Kasumi-1 (cell line): ENCODE data around the gene RPS6KA2.

ENCODE experiments used
- DNase-seq, 2 experiments: peaks; one replicate each; lab custom pipeline; 2025; lab: John Stamatoyannopoulos, UW

Gene RPS6KA2

DNA sequence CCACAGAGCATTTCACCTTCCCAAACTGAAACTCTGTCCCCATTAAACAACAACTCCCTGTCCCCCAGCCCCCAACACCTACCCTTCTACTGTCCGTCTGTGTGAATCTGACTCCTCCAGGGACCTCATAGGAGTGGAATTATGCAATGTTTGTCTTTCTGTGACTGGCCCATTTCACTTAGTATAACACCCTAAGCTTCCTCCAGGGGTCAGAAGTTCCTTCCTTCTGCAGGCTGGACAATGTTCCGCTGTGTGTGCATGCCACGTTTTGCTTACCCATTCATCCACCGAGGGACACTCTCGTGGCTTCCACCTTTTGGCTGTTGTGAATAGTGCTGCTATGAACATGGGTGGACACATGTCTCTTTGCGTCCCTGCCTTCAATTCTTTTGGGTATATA, 206.7 kb downstream of the RPS6KA2 start:
- DNase-seq, result peak; percentile 24 to 32

DNA sequence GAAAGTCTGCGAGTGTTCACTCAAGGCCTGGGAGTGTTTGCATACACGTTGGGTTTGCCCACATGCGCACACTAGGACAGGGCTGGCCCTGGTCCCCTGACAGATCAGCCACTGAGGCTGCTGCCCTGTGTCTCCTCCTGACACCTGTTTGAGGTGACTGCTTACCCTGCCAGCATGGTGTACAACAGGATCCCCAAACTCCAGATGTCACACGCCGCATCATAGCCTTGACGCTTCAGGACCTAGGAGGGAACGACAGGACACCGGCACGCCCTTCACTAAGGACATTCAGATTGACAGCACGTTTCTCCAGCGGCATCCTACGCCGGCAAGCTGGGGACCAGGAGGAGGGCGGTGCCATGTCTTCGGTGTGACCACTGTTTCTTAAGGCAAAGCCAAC, 207.3 kb downstream of the RPS6KA2 start:
- DNase-seq, result no peak

DNA sequence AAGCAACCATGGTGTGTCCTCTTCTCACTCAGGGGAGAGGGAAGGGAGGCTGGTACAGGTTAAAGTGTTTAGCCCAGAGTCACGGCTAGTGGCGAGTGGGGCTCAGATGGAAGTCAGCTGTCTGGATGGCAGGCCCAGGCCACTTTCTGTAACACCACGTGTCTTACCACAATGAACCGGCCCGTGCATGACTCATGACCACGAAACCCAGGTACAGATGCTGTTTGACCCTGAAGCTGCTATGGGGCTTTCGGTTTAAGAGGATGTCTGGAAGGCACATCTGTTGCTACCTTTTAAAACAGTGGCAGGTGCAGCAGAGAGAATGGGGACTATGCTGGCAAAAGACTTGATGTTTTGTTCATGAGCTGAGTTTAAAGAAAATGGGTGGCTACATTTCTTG, 207.8 kb downstream of the RPS6KA2 start:
- no peak for DNase-seq

DNA sequence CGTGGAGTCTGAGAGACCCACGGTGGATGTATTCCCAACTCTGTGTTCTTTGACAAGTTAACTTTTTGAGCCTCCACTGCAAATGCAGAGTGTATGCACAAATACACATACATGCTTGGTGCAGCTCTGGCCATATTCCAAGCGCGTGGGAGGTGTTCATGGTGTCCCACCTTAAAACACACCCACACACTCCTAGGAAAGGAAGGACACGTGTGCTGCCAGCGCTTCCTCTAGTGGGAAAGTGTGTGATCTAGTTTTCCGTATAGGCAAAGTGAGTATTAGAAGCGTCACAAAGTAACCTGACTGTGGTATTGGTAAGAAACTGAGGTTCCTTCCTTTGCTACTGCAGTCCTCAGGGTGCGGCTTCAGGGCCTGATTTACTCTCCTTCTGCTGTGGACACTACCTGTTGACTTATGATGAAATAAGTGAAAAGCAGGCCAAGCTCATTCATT, 208.3 kb downstream of the RPS6KA2 start:
- no peak for DNase-seq

DNA sequence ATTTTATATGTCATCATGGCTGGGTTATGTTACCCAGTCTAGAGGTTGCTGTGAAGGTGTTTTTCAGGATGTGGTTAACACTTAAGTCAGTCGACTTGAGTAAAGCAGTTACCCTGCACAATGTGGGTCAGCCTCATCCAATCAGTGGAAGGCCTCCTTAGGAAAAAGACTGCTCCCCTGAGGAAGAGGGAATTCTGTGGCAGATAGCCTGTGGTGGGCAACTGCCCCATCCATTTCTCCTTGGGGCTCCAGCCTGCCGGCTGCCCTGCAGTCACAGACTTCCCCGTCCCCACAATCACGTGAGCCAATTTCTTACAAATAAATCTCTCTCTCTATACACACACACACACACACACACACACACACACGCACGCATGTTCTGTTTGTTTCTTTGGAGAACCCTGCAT, 209.8 kb downstream of the RPS6KA2 start:
- no peak for DNase-seq

DNA sequence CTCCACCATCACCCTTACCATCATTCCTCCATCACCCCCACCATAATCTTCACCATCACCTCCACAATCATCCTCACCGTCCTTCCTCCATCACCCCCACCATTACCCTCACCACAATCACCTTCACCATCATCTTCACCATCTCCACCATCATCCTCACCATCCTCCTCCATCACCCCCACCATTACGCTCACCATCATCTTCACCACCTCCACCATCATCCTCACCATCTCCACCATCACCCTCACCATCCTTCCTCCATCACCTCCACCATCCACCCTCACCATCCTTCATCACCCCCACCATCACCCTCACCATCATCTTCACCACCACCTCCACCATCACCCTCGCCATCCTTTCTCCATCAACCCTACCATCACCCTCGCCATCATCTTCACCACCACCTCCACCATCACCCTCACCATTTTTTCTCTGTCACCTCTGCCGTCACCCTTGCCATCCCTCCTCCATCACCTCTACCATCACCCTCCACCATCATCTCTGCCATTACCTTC, 211.2 kb downstream of the RPS6KA2 start:
- no peak for DNase-seq

DNA sequence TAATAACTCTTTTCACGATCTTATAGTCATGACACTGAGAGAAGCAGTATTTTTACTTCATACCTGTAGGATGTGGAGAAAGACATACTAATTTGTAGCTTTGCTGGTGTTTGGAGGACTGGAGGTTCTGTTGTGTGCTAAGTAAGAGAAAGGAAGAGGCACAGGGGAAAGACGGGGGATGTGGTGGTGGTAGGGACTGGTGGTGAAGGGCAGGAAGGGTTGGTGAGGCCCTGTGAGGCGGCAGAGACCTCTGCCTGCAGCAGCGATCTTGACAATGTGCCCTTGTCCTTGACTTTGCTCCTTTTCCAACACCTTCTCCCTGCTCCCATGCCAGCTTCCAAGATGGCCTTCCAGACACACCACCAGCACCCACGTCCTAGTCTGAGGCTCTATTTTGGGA, 211.7 kb downstream of the RPS6KA2 start:
- no peak for DNase-seq

DNA sequence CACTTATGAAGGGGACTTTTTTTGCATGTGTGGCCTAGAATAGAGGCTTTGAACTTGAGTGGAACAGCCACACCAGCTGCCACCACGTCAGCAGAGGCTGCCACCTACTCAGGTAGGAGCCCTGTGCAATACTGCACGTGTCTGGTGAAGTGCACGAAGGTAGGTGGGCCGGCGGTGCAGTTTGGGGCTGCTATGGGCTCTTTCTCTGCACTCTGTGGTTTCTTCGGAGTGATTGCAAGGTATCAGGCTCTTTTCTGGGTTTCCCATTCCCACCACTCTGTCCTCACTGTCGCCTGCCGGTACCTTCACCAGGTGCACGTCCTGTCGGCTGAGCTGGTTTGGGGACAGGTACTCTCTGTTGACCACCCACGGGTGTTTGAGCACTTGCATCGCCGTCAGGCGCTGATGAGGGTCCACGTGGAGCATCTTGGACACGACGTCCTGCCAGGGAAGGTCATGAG, 213.5 kb downstream of the RPS6KA2 start:
- DNase-seq, result no peak

DNA sequence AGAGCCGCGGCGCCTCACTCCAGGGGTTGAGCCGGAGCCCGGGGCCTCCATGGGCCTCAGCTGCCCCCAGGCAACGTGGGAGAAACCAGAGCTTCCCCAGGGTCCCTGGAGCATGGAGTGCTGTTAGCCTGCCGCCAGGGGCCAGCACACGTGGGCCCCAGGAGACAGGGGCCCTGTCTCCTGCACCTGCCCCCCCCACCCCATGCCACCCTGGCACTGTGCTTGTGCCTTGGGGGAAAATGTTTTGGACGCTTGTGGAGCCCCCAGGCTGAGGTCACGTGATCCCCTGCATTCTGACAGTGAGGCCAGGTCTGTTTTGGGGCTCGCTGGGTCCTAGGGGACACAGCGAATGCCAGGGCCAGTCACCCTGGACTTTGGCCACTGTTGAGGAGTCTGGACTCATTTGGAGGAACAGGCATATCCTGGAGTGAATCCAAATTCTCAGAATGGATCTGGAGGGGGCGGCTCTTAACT, 214.1 kb downstream of the RPS6KA2 start:
- no peak for DNase-seq

DNA sequence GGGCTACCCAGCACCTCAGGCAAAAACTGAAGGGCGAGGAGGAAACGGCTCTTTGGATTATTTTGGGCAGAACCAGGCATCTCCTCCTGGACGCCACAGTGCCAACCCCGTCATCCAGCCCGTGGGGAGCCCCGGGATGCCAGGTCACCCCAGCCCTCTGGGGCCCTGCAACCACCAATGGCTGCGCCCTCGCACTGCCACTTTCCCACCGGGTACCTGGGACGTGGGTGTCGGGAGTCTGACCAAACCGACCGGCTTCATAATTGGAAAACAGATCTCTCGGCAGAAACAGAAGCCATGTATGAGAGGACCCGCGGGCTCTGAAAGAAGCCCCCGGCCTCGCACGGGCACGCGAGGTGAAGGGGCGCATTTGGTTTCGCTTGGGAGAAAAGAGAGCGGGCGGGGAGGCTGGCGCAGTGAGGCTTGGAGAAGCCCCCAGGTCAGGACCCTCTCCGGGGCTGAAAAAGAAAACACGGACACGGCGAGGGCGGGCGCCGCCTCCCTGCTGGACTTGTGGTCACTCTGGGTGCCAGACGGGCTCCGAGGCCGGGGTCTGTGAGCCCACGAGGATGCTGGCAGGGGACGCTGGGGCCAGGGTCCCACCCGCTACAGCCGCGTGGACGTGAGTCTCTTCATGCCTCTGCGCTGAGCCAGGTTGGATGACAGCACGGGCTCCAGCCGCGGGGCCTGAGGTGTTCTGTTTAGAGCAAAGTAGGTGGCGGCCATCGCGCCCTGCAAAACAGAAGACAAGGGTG, 214.7 kb downstream of the RPS6KA2 start:
- DNase-seq, result no peak

DNA sequence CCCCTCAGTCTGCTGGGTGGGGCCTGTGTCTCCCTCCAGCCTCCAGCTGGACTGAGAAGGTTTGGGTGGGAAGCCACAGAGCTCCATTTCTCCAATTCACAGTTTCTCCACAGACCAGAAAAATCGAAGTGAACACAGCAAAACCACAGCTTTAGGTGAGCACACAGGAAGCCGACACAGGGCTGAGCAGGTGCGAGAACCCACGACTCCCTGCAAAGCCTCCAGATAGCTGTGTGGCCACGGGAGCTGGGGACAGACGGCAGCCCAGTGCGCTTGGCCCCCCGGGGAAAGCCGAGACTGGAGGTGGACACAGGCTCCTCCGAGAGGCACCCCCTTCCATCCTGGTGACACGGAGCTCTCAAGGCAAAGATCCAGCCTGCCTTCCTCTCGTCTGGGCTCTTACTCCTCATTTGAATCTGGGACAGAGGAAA, 215.3 kb downstream of the RPS6KA2 start:
- no peak for DNase-seq

DNA sequence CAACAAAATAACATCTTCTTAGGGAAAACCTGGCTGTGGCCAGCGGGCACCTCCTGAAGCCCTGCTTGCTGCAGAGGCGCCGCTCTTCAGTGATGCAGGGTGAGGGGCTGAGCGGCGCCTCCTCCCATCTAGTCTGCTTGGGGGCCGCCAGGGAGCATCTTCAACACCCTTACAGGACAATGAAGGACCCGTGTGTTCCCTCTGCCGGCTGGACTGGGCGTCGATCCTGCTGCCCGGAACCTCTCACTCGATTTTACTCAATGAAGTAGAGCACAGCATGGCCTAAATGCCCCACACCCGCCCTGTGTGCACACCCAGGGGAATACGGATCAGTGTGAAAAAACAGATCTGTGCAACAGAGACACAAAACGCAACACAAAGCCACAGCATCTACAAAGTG, 215.8 kb downstream of the RPS6KA2 start:
- no peak for DNase-seq

DNA sequence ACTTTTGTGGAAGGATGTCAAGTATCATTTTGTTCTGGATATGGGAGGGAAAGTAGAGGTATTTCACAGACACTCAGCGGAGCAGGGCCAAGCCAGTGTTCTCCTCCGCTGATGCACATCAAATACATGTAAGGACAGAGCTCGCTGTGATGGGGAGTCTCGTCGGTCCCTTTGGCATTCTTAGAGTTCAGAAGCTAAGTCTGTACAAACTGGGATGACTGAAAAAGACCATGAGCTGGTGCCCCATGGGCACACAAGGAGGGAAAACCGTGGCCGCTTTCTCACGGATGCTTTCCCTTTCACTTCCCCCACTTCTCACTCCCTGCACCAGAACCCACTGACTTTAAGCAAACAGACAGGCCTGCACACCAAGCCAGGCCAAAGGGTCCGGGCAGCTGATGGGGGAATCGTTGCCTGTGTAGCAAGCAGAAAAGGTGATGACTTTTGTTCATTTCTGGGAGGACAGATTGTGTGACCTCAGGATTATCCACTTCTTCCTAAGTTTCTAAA, 216.6 kb downstream of the RPS6KA2 start:
- no peak for DNase-seq

DNA sequence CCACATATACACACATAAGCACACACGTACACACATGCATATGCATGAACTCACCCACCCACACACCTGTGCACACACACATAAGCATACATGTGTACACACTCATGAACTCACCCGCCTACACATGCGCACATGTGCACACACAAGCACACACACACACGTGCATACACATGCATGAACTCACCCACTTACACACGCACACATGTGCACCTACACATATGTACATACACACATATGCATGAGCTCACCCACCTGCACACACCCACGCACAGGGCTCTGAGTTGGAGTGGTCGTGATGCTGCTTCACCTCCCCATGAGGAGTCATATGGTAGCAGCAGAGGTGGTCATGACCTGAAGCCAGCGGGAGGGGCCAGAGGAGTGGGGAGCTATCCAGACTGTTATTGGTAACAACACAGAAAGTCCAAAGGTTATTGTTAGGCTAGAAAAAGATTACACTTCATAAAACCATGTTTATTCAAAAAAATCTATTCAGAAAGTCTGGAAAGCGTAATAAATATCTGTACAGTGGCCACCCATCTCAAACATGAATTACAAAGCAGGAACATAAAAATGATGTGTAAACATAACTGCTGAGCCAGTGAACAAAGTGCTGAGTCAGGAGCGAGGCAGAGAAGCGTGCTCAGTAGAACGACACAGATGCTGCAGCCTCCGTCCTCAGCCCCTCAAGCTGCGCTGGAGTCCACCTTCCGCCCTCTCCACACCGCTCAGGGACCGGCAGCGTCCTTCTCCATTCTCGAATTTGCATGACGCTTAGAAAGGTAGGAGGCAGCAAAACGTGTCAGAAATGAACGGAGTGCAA, 217.9 kb downstream of the RPS6KA2 start:
- DNase-seq, result no peak

DNA sequence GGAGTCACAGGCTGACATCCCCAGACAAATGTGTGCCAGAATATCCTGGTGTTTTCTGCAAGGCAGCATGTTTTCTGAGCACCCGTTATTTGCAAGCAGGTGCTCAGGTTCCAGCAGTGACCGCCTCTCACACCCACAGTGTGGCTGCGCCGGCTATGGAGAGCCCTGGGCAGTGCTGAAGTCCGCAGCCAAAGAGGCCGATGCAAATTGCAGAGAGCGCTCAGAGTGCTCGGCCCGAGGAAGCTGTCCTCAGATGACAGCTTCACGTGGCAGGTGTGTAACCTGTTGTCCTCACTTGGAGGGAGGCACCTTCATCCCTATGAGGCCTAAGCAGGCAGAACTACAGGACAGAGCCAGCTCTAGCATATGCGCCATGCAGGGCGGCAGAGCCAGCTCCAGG, 220.9 kb downstream of the RPS6KA2 start:
- no peak for DNase-seq

DNA sequence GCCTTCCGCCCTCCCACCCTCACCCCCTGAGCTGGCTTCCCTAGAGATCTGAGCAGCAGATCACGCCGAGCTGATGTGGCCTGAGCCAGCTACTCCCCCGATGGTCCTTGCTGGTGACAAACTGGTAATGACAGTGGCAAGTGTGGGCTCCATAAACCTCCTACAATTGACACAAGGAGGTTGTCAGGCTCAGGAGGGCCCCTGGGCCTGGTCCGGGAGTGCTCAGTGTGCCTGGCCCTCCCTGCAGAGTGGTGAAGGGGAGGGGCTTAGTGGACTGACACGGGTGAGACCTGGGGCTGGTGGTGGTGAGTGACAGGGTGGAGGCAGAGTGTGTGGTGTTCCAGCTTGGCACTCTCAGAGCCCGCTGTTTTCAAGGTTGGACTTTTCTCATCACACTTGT, 221.7 kb downstream of the RPS6KA2 start:
- no peak for DNase-seq

DNA sequence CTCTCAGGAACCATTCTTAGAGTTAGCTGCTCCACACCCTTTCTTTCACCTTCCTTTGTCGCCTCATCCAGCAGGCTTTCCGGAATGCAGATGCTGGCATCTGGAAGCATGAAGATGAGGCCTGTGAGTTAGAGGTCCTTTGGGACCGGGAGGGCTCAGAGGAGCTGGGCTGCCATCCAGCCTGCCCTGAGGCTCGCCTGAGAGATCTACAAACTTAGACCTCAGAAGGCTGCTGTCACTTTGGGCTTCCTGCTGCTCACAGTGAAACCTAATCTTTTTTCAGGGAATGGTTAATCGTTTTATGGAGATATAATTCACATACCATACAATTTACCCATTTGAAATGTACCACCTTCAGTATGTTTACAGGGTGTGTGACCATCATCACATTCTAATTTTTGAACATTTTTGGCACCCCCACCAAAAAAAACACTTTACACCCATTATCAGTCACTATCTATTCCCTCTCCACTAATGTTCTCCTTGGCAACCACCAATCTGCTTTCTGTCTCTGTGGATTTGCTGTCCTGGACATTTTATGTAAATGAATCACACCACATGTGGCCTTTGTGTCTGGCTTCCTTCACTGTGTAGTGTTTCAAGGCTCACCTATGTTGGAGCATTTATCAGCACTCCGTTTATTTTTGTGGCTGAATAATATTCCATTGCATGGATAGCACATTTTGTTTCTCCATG, 224.3 kb downstream of the RPS6KA2 start:
- no peak for DNase-seq

DNA sequence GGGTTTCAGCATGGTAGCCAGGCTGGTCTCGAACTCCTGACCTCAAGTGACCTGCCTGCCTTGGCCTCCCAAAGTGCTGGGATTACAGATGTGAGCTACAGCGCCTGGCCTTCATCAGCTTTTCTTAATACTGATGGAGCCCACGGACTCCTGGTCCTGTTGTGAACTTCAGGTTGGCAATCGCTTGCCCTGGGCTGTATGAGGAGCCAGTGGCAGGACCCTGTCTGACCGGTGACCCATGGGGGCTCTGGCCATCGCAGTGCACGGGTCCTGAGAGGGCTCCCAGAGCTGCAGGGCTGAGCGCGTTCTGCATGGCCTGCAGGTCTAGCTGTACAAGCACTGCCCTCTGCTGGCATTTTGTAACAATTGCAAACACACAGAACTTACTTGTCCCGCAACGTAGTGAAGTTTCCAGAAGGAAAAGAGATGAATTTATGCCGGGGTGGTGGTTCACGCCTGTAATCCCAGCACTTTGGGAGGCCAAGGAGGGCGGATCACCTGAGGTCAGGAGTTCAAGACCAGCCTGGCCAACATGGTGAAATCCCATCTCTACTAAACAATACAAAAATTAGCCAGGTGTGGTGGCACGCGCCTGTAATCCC, 226.3 kb downstream of the RPS6KA2 start:
- DNase-seq, result peak; percentile 50 to 62

DNA sequence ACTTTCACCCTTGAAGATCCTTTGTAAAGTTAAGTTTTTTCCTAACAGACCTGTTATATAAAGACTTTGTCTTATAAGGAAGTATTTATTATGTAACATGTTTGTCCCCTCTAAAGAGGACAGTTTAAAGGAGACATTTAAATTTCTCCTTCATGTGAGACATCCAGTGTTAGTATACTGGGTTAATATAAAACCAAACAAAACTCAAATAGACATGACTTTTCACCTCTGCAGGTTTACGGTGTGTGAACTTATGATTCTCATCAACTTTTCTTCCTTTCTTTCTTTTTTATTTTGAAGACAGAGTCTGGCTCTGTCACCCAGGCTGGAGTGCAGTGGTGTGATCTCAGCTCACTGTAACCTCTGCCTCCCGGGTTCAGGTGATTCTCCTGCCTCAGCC, 226.9 kb downstream of the RPS6KA2 start:
- DNase-seq, result no peak

DNA sequence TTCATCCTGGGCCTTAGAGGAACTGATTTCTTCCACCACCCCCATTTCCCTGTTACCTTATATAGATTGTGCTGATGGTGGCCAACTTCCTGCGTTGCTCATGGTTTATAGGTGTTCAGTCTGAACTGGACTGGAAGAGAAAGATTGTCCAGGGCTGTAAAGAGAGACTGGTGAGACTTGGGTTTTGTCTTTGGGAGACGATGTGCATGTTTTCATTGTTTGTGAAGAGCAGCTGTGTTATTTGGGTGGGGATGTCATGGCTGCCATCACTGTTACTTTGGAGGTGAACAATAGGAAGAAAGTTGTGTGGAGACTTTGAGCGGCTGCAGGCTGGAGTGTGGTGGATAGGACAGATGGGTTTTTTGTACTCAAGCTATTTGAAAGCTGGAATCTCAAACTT, 228.7 kb downstream of the RPS6KA2 start:
- no peak for DNase-seq

DNA sequence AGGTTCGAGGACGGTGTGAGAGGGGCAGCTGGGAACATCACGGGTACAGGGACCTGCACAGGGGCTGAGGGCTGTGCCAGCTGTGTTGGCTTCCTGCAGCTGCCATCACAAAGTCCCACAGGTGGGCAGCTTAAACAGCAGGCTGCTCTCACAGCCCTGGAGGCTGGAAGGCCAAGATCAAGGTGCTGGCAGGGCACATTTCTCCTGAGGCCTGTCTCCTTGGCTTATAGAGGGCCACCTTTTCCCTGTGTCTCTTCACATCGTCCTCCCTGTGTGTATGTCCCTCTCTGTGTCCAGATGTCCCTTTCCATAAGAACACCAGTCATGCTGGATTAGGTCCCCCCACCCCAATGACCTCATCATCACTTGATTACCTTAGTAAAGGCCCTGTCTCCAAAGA, 229.2 kb downstream of the RPS6KA2 start:
- DNase-seq, result no peak

DNA sequence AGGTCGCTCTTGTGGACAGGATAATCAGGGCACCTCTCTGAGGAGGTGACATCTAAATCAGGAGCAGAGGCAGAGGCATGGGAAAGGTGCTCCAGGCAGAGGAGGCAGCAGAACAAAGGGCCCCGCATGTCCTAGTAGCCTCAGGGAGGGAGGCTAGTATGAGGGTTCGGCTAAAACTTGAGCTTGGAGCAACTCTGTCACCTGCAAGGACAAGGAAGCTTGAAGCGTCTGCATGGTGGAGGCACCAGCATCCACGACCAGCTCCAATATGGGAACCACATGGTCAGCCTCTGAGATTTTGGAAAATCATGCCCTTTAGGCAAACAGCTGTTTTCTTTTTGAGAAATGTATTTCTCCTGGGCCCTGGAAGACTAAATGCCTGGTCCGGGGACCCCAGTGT, 231.3 kb downstream of the RPS6KA2 start:
- no peak for DNase-seq
